ENCODE measurements around the gene MOCS1. TPM values are rescaled to one million over a fixed set of nuclear protein-coding genes. Genes with fewer than 3 reads are reported as not detected.

MOCS1 gene
- total and polyA plus RNA-seq, 12 donors, result 10.2 to 41.4 (median 26.0) TPM

DNA sequence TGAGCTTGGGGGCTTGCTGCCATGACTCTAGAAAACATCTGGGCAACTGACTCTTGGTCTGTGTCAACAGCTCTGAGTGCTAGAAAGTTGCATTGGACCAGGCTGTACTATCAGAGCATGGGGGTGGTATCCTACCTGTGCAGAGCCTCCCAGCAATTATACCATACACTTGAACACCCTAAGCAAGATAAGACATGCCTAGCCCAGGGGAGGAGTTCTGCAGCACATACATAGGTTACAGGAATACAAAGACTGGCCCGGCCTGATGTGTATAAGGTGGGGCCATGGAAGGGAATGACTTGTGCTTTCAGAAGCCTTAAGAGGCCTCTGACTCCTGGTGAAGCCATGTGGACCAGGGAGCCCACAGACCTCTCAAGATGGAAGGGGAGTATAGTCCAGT is 11.4 kb upstream of the MOCS1 start:
- intact Hi-C loops (cut with DNase I), result no loop called here

DNA sequence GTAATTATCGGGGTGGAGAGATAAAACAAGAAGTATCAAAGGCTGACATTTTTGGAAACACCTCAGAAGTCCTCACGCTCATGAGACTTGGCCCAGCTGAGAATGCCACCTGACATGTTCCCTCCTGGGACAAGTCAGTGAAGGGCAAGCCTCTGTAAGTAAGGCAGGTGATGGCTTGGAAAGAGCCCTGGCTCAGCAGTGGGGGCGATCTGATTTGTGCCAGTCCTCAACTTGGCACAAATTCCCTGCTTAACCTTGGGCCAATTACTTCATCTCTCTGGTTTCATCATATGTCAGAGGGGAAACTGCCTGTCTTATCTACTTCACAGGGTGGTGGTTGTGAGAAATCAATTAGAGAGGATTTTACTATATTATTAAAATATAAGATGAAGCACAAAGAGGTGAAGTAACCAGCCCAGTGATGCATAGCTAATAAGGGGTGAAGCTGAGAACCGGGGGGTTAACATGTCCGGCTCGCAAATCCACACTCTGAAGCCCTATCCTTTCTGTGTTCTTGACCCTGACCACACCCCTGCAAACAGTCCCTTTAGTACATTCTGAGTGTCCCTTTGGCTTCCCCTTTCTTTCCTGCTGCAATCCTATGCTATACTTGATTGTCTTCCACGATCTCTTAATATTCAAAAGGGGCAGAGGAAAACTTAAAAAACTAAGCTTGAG is 8.8 kb upstream of the MOCS1 start:
- peak in 3 of 7 donors; percentile 43 to 71 (median 55) for DNase-seq
- 58 to 68% (median 59%) methylated on average over 7 of the region's 7 CpGs for WGBS, 4 donors
- no peaks in the 10 kb centered on the region for H3K9me3 ChIP-seq (replicated peaks in 1 of 3)

More for the DNA sequence above, 11.4 kb upstream of the MOCS1 start:
- H3K4me1 ChIP-seq (replicated peaks in 1 of 2), result peaks cover 6 to 9% of the 10 kb centered on the region in 2 donors
- no peak for DNase-seq
- H3K9me3 ChIP-seq (replicated peaks in 1 of 3), result no peaks in the 10 kb centered on the region
- H3K27me3 ChIP-seq, result no peaks in the 10 kb centered on the region
- WGBS, 4 donors, result 60 to 100% (median 90%) methylated on average over 1 of the region's 1 CpG
- H3K27ac ChIP-seq, result no peak overlapping the region
- TF ChIP-seq, protein P1, sequence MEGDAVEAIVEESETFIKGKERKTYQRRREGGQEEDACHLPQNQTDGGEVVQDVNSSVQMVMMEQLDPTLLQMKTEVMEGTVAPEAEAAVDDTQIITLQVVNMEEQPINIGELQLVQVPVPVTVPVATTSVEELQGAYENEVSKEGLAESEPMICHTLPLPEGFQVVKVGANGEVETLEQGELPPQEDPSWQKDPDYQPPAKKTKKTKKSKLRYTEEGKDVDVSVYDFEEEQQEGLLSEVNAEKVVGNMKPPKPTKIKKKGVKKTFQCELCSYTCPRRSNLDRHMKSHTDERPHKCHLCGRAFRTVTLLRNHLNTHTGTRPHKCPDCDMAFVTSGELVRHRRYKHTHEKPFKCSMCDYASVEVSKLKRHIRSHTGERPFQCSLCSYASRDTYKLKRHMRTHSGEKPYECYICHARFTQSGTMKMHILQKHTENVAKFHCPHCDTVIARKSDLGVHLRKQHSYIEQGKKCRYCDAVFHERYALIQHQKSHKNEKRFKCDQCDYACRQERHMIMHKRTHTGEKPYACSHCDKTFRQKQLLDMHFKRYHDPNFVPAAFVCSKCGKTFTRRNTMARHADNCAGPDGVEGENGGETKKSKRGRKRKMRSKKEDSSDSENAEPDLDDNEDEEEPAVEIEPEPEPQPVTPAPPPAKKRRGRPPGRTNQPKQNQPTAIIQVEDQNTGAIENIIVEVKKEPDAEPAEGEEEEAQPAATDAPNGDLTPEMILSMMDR (IDR thresholded peaks at IDR 0.05), result no peak
- TF ChIP-seq POLR2A (IDR thresholded peaks at IDR 0.05), result no peak
- no peaks in the 10 kb centered on the region for H3K36me3 ChIP-seq (replicated peaks in 1 of 2)
- H3K4me3 ChIP-seq, result no peak overlapping the region

DNA sequence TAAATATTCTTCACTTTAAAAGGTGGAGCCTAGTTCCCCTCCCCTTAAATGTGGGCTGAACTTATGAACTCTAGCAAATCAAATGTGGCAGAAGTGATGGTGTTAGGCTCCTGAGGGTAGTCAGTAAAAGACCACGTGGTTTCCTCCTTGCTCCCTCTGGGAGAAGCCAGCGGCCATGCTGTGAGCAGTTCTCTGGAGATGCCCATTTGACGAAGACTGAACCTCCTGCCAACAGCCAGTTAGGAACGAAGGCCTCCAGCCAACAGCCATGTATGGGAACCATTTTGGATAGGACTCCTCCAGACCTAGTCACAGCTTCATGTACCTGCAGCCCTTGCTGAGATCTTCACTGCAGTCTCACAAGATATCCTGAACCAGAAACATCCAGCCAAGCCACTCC is 7.6 kb upstream of the MOCS1 start:
- H3K27me3 ChIP-seq, result no peaks in the 10 kb centered on the region
- H3K27ac ChIP-seq, result no peak overlapping the region
- WGBS, 4 donors, result 86 to 94% (median 92%) methylated on average over 3 to 4 of the region's 4 CpGs
- intact Hi-C loops (cut with DNase I), result no loop called here
- TF ChIP-seq, protein P1 (IDR thresholded peaks at IDR 0.05), result no peak
- no peak for TF ChIP-seq POLR2A (IDR thresholded peaks at IDR 0.05)
- DNase-seq, result no peak
- H3K36me3 ChIP-seq (replicated peaks in 1 of 2), result no peaks in the 10 kb centered on the region
- no peak overlapping the region for H3K4me3 ChIP-seq
- H3K4me1 ChIP-seq (replicated peaks in 1 of 2), result peaks cover 6 to 9% of the 10 kb centered on the region in 2 donors
- H3K9me3 ChIP-seq (replicated peaks in 1 of 3), result no peaks in the 10 kb centered on the region

More for the DNA sequence above, 8.8 kb upstream of the MOCS1 start:
- H3K4me3 ChIP-seq, result no peak overlapping the region
- H3K27ac ChIP-seq, result peak overlapping the region in 2 of 5 donors; percentile 17 to 51
- H3K4me1 ChIP-seq (replicated peaks in 1 of 2), result peaks cover 6 to 9% of the 10 kb centered on the region in 2 donors
- intact Hi-C loops (cut with DNase I), result no loop called here
- TF ChIP-seq POLR2A (IDR thresholded peaks at IDR 0.05), result no peak
- TF ChIP-seq, protein P1 (IDR thresholded peaks at IDR 0.05), result no peak
- no peaks in the 10 kb centered on the region for H3K27me3 ChIP-seq
- no peaks in the 10 kb centered on the region for H3K36me3 ChIP-seq (replicated peaks in 1 of 2)

DNA sequence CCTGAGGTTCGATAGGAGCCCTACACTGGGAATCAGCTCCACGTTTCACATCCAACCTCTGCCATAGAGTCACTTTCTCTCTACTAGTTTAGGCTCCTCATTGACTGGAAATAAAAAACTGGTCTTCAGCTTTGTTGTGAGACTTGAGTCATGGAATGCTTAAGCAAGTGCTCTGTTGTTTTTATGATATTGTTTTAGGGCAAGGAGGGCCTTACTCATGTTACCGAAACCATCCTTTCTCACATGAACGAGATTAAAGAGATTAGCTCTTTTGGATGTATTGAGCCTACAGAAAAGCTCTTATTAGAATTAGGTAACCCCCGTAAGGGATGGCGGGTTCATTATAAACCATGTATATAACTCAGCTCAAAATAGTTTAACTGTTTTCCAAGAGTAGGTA is 6.9 kb upstream of the MOCS1 start:
- no peak for DNase-seq
- no peaks in the 10 kb centered on the region for H3K9me3 ChIP-seq (replicated peaks in 1 of 3)
- H3K36me3 ChIP-seq (replicated peaks in 1 of 2), result no peaks in the 10 kb centered on the region
- TF ChIP-seq, protein P1 (IDR thresholded peaks at IDR 0.05), result no peak
- TF ChIP-seq POLR2A (IDR thresholded peaks at IDR 0.05), result no peak
- H3K27me3 ChIP-seq, result no peaks in the 10 kb centered on the region
- H3K4me3 ChIP-seq, result no peak overlapping the region
- intact Hi-C loops (cut with DNase I), result no loop called here
- 89 to 97% (median 92%) methylated on average over 6 of the region's 6 CpGs for WGBS, 4 donors
- peaks cover 6 to 9% of the 10 kb centered on the region in 2 donors for H3K4me1 ChIP-seq (replicated peaks in 1 of 2)
- no peak overlapping the region for H3K27ac ChIP-seq
